ENCODE measurements around the gene TMEM256.

The TMEM256 gene

GRCh38 chr17:7431231-7431630 is 27.3 kb upstream of the TMEM256 start:
- no peak for FAIRE-seq
- DNase-seq (ENCODE audit: insufficient read length, low spot score), result no peak

GRCh38 chr17:7429722-7430121 is 25.8 kb upstream of the TMEM256 start:
- DNase-seq (ENCODE audit: insufficient read length, low spot score) (no peak), FAIRE-seq (no peak)

DNA sequence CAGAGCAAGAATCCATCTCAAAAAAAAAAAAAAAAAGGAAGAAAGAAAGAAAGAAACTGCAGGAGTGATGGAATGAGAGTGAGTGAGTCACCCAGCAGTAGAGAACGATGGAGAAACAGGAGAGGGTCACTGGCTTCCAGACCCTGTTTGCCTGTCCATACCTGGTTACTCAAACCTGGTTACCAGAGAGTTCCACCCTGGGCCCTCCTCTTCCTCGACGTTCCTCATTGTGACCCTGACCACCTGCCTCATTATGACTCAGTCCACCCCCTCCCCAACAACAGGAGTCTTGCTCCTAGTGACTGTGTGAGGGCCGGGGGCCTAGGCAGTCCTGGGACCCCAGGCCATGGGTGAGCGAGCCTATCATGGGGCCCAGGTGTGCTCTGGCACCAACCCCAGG is 24.7 kb upstream of the TMEM256 start, which contains the start of gene SPEM3:
SPEM3 (plus strand) TSS at position 301 of the 400 bp plus-strand sequence; CDS start at position 347, 46 bp downstream.
- no peak for FAIRE-seq

GRCh38 chr17:7427549-7427948 is 23.7 kb upstream of the TMEM256 start:
- FAIRE-seq (no peak), DNase-seq (ENCODE audit: insufficient read length, low spot score) (no peak)

More for the DNA sequence above, 24.7 kb upstream of the TMEM256 start, which contains the start of gene SPEM3:
- DNase-seq (ENCODE audit: insufficient read length, low spot score), result no peak

DNA sequence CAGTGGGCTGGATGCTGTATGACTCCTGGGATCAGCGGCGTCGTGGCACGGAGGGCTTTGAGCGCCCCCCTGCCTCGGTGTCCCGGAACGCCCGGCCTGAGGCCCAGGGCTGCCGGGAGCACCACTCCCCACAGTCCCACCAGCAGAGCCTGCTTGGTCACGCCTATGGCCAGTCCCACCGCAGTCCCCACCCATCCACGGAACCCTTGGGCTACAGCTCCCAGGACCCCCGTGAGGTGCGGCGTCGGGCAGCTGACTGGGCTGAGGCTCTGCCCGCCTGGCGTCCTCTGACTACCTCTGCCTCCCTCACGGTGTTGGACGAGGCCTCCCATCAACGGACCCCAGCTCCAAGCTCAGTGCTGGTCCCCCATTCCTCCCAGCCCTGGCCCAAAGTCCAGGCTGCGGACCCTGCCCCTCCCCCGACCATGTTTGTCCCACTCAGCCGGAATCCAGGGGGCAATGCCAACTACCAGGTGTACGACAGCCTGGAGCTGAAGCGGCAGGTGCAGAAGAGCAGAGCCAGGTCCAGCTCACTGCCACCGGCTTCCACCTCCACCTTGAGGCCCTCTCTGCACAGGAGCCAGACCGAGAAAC is 23.1 kb upstream of the TMEM256 start:
- no peak for FAIRE-seq
- DNase-seq (ENCODE audit: insufficient read length, low spot score), result no peak

- no peak for DNase-seq (ENCODE audit: insufficient read length, low spot score)
- FAIRE-seq, result no peak
These were observed 22.4 kb upstream of the TMEM256 start for GRCh38 chr17:7426203-7426863.

DNA sequence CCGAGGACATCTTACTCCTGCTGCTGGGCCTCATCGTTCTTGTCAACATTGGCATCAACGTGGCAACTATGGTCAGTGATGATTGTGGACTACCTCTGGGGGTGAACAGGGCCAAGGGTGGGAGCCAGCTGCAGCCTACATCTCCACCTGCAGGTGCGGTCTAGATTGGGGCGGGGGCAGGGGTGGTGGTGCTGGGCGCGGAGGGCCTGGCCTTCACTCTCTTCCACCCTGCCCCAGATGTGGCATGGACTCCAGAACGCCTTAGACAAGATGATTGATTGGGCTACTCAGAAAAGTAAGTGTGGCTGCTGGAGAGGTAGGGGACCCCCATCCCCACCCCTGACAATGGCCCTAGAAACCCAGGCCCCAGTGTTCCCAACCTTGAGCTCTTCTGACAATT is 21.9 kb upstream of the TMEM256 start:
- no peak for FAIRE-seq

GRCh38 chr17:7425316-7425715 is 21.4 kb upstream of the TMEM256 start, which contains the start of gene SPEM2:
Gene SPEM2 (plus strand): TSS chr17:7425616. CDS start chr17:7425689, 73 bp downstream.
- DNase-seq (ENCODE audit: insufficient read length, low spot score) (no peak), FAIRE-seq (no peak)

More for the DNA sequence above, 21.9 kb upstream of the TMEM256 start:
- no peak for DNase-seq (ENCODE audit: insufficient read length, low spot score)

DNA sequence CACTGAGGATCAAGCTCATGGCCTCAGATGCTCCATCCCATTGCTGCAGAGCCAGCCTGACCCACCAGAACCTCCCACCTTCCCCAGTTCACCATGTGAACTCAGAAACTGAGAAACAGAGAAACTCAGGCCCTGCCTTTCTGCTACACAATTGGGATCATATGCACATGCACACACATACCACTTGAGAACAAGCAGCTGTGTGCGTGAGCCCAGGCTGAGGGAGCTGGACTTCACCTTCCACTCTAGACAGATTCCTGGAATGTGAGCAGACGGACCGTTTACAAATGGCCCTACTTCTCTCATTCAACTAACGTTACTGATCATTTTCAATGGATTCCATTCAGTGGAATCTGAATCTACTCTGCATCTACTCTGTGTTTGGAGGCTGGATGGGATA is 19.8 kb upstream of the TMEM256 start:
- peak; percentile 38 for FAIRE-seq
- DNase-seq (ENCODE audit: insufficient read length, low spot score), result no peak

GRCh38 chr17:7421186-7421585 is 17.3 kb upstream of the TMEM256 start:
- no peak for FAIRE-seq
- no peak for DNase-seq (ENCODE audit: insufficient read length, low spot score)

GRCh38 chr17:7419819-7420610 is 16.1 kb upstream of the TMEM256 start, which contains the start of gene SPEM1:
Gene SPEM1 (plus strand): TSS chr17:7420324. CDS start chr17:7420385, 61 bp downstream.
- DNase-seq (ENCODE audit: insufficient read length, low spot score) (no peak), FAIRE-seq (no peak)

DNA sequence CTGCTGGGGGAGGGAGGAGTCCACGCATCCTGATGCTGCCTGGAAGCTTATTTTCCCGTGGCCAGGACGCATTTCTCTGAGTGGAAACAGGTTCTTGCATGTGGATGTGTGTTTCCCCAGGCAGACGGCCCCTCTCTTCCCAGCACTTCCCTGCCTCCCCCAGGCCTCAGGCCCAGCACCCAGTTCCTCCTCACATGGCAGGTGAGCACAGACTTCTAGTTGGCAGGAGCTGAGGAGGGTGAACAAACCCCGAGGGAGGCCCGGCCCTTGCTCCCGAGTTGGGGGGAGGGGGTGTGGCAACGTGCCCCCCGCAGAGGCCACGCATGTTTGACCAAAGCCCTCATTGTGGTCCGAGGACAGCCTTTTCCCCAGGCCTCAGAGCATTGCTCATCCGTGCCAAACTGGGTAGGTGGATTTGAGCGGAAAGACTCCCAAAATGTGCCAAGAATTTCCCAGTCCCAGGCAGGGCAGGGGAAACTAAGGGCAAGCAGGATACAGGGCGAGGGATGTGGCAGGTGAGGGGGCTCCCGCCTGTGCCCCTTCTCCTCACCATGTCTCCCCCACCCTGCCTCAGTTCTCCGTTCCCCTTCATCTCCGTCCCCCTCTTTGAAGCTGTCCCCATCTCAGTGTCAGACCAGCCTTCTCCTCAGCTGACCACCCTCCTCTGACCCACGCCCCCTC is 14.7 kb upstream of the TMEM256 start:
- no peak for FAIRE-seq
- DNase-seq (ENCODE audit: insufficient read length, low spot score), result no peak

- FAIRE-seq, result no peak
- no peak for DNase-seq (ENCODE audit: insufficient read length, low spot score)
These were observed 13.3 kb upstream of the TMEM256 start for GRCh38 chr17:7417056-7417655.

- FAIRE-seq (no peak), DNase-seq (ENCODE audit: insufficient read length, low spot score) (no peak)
These were observed 12.4 kb upstream of the TMEM256 start for GRCh38 chr17:7416323-7416722.

- no peak for DNase-seq (ENCODE audit: insufficient read length, low spot score)
- FAIRE-seq, result no peak
These were observed 11.9 kb upstream of the TMEM256 start for GRCh38 chr17:7415784-7416183.

DNA sequence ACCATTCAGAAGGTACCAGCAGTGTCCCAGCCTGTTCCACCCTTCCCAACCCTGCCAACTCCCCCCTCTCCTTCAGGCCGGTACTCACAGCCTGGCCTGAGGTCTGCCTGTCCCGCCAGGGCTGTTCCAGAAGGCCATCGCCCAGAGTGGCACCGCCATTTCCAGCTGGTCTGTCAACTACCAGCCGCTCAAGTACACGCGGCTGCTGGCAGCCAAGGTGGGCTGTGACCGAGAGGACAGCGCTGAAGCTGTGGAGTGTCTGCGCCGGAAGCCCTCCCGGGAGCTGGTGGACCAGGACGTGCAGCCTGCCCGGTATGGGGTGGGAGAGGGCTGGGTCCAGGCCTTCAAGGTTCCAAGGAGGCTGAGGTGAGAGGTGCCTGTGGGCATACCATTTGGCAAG is 10.9 kb upstream of the TMEM256 start:
- no peak for FAIRE-seq
- no peak for DNase-seq (ENCODE audit: insufficient read length, low spot score)

DNA sequence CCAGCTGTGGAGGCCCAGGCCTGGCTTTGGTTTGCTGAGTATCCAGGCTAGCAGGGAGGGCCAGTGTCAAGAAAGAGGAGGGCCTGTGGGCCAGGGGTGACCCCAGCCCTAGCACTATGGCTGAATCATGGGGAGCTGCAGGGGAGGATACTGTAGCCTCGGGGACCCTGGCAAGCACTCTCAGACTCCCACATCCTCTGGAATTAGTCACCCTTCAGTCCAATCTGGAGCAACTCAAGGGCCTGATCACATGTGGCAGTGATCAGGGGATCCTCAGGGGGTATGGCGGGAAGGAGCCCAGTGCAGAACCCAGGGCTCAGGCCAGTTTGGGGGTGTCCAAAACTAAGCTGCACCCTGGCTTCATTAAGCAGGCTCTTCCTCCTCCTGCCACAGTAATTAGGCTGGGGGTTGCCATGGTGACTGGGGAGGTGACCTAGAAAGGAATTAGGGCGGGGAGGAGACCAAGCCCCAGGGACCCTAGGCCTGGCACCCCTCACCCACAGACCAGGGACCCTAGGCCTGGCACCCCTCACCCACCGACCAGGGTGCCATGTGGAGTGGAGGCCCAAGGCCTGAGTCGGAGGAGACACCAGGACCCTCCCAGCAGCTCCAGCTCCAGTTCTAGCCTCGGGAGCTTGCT is 9.6 kb upstream of the TMEM256 start:
- FAIRE-seq (peak; percentile 16), DNase-seq (ENCODE audit: insufficient read length, low spot score) (peak; percentile 45)

GRCh38 chr17:7411427-7411750 is 7.5 kb upstream of the TMEM256 start:
- DNase-seq (ENCODE audit: insufficient read length, low spot score) (no peak), FAIRE-seq (no peak)

DNA sequence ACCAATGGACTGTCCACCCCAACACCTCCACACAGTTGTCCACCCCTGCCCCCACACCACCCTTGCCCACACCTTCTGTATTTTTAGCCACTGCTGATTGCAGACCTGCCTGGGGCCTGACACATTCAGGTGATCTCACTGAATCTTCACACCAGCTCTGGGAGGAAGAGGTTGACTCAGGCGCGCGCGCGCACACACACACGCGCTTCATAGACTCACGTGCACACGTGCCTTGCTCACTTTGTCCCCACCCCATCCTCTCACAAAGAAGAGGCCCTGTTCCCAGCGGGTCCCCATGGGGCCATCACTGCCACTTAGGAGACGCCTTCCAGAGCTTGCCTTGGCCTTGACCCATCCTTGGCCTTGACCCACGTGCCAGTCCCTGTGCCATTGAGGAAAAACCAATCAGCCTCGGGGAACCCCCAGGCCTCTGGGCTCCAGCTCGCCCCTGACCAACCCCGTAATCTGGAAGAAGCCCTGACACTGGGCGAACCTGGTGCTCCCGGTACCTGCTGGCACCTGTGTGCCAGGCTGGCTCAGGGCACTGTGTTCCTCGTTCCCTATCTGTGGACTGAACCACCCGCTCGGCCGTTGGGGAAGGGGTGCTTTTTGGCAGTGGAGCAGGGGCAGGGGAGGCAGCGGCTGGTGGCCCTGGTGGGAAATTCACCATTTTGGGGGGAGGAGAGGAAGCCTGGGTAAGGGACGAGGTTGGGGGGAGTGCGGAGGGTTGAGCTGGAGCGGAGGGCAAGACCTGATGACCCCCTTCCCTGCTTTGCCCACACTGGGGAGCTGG is 6.9 kb upstream of the TMEM256 start:
- DNase-seq (ENCODE audit: insufficient read length, low spot score) (no peak), FAIRE-seq (no peak)

Measured in HTR-8/SVneo (cell line).